T47D (cell line): ENCODE data around the gene CD86.
"Not testable (repeated sequence)": the region's sequence is repeated elsewhere in the genome, so short reads cannot be mapped to it uniquely, and the experiment has no call there.

ENCODE experiments used
- DNase-seq, 2 experiments: peaks; one replicate each; pipeline versions ENCODE4 v3.0.0 to v3.0.0-alpha.2; 2011 to 2012; ENCODE audit warnings: low read depth in 1 of 2, low spot score in 1 of 2
- JUND ChIP-seq: IDR thresholded peaks from 2 replicates; pipeline ENCODE4 v1.6.1; 2012; ENCODE audit warnings: low read depth
- in situ Hi-C: cut with HindIII; loops from 2 replicates; pipeline ENCODE4 v1.10.0; 2016; ENCODE audit warnings: low sequenced_read_pairs, low pct_unique_long_range_greater_than_20kb

CD86 gene

DNA sequence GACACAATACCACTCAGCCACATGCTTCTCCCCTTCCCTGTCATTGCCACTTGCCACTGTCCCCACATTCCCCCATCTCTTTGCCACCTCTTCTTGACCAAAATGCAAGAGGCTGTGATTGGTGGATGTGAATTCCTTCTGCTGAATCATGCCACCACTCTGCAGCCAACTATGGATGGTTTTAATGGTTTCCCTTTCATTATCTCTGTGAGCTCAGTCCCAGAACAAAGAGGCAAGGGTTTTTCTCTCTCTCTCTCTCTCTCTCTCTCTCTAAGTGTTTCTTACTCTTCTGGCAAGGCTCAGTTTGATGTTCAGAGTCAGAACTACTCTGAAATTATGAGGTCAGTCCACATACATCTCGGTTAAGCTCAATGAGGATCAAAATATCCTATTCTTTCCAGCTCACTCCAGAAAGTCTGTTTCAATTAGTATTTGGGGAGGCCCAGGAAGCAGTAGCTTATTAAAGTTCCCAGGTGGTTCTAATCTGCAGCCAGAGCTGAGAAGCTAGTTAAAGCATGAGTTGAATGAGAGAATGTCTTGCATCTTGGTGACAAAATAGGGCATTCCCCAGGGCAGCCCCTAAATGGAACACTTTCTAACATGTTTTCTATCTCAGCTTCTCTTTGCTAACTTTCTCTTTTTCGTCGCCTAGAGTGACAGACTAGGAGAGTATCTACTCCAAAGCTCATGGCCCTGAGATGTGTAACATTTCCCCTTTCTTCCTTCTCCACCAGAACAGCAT is 24.6 kb upstream of the CD86 start:
- in situ Hi-C loops, result no loop called here
- DNase-seq, result no peak
- no peak for TF ChIP-seq JUND

DNA sequence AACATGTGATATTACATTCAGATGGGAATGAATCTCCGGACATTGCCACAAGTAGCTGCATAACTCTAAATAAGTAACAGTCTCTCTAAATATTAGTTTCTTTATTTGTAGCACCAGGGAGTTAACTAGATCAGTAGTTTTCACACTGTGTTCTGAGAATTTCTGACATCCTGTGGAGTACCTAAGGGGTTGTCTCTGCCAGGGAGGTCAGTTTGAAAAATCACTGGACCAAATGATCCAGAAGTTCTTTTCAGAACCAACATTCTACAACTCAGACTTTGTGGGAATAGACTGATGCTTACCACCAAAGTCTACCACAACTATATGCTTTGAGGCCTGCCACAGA is 24.1 kb upstream of the CD86 start:
- in situ Hi-C loops, result no loop called here
- no peak for DNase-seq
- TF ChIP-seq JUND, result no peak

DNA sequence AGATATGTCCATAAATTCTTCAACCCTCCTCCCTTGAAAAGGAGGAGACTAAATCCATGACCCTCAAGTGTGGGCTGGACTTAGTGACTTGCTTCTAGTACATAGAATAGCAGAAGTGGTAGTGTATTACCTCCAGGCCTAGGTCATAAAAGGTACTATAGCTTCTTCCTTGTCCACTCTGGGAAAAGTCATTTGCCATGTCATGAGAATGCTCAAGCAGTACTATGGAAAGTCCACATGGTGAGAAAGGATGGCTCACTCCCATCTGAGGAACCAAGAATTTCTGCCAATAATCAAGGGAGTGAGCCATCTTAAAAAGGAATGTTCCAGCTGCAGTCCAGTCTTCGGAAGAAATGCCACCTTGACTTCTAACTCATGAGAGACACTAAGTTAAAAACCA is 22.6 kb upstream of the CD86 start:
- no peak for TF ChIP-seq JUND
- in situ Hi-C loops, result no loop called here
- no peak for DNase-seq

DNA sequence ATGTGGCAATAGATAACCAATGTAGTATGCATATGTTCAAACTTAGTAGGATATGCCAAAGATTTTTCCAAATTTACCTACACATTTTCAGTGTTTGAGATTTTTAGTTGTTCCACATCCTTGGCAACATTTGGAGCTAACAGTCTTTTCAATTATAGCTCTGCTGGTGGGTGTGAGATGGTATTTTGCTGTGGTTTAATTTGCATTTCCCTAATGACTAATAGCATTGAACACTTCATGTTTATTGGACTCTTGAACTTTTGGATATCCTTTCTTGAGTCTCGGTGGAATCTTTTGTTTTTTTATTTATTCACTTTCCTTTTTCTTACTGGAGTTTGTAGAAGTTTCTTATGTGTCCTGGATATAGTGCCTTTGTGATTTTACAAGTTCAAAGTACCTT is 22.1 kb upstream of the CD86 start:
- DNase-seq, result no peak
- TF ChIP-seq JUND, result no peak
- in situ Hi-C loops, result no loop called here

DNA sequence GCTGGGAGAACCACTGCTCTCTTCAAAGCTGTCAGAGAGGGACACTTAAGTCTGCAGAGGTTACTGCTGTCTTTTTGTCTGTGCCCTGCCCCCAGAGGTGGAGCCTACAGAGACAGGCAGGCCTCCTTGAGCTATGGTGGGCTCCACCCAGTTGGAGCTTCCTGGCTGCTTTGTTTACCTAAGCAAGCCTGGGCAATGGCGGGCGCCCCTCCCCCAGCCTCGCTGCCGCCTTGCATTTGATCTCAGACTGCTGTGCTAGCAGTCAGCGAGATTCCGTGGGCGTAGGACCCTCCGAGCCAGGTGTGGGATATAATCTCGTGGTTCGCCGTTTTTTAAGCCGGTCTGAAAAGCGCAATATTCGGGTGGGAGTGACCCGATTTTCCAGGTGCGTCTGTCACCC is 7.9 kb upstream of the CD86 start:
- in situ Hi-C loops, DNase-seq: not testable (repeated sequence)

DNA sequence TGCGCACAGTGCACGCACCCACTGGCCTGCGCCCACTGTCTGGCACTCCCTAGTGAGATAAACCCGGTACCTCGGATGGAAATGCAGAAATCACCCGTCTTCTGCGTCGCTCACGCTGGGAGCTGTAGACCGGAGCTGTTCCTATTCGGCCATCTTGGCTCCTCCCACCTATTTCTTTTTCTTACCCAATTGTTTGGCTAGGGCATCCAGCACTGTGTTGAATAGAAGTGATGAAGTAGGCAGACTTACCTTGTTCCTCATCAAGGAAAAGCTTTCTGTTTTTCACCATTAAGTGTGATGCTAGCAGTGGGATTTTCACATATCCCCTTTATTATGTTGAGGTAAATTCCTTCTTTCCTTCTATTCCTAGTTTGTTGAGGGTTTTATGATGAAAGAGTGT is 7.4 kb upstream of the CD86 start:
- DNase-seq, in situ Hi-C loops: not testable (repeated sequence)

DNA sequence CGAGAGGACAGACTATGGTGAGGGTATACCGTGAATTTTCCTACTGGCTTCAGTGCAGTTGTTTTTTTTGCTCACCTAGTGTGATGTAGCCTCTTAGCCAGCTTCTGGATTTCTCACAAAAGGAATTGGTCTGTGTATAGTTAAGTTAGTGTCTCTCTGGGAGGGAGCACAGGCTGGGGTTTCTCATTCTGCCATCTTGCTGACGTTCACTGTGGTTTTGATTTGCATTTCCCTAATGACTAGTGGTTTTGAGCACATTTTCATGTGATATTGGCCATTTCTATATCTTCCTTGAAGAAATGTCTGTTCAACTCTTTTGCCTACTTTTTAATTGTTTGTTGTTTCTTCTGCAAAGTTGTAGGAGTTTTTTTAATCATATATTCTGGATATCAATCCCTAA is 2.2 kb upstream of the CD86 start:
- in situ Hi-C loops, result no loop called here
- DNase-seq, result no peak
- TF ChIP-seq JUND, result no peak

DNA sequence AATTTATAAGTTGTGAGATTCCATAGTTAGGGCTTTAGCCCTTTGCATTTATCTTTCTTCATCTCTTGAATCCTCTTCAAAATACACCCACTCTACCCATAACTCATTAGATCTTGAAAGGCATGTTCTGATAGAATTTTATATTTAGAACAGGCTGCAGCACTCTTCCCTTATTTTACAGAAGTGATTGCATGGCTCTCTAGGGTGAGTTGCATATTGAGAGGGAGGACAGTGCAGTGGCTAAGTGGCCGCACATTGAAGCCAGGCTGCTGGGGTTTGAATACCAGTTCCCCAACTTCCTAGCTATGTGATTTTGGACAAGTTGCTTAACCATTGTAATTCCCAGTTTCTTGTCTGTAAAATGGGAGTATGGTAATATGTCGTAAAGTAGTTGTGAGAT is 2.5 kb downstream of the CD86 start:
- no peak for DNase-seq
- TF ChIP-seq JUND, result no peak
- in situ Hi-C loops, result no loop called here

DNA sequence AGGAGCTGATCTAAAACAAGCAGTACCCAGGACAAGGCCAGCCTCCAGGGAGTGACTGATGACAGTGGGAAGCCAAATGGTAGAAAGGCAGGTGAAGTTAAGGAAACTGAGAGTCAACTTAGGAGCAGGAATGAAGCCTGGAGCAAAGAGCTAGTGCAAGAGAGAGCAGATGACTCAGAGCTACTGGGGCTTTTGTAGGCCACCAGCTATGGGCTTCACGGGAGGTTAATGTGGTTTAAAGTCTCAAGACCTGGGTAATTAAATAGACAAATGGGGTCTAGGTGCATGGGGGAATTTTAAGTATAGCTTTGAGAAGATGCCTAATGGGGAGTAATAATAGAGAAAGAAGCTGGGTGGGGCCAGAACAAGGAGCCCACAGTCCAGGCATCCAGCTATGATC is 3.1 kb downstream of the CD86 start:
- TF ChIP-seq JUND, result no peak
- in situ Hi-C loops, result no loop called here
- no peak for DNase-seq

DNA sequence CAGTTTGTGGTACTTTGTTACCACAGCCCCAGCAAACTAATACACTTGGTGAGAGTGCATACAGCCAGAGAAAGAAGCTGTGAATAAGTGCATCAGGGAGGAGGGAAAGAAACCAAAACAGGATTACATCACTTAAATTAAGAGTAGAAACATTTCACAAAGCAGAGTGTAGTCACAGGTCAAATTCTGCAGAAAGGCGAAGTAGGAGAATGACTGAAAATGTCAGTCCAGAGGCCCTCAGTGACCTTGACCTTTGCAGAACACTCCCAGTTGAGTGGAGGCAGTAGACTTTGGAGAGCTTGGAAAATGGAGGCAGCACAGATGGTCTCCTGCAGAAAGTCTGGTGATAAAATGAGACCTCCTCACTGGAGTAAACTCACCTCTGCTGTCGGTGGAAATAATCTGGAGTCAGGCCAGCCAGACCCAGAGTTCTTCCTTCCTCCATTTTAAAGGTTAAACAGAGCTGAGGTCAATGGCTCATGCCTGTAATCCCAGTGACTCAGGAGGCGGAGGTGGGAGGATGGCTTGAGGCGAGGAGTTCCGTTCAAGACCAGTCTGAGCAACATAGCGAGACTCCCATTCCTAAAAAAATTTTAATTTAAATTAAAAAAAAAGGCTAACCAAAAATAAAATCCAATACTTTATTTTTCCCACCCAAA is 5.0 kb downstream of the CD86 start:
- DNase-seq, result no peak
- in situ Hi-C loops, result no loop called here
- no peak for TF ChIP-seq JUND

DNA sequence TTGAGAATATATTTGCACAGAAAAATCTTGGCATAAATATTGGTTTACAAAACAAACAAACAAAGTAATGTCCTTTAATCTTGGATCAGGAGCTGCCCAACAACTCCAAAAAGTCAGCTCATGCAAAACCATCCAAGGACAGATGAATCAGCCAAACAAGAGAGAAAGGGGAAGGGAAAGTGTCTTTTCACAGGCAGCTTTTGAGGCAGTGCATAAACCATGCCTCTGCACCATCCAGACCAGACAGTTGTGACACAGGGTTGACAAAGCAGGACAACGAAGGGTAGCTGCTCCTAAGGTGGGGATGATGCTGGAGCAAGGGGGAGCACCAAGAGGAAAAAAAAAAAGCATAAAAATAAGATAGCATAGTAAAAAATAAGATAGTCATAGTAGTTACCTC is 8.7 kb downstream of the CD86 start:
- in situ Hi-C loops, result no loop called here
- no peak for DNase-seq
- TF ChIP-seq JUND, result no peak

DNA sequence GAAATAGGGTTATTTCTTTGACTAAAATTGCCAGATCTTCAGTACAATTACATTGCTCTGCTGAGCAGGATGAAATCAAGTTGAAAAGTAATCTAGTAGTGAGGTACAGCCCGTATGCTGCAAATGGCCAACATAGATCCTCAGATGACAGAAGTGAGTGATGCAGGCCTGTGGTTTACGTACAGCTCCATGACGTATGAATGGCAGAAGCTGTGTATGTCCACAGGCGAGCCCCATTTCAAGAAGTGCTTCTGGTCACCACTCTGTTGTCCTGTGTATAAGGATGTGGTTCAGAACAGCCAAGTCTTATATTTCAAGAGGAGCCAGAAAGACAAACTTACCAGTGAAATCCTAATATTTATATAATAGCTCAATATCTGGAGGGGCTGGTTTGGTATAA is 9.2 kb downstream of the CD86 start:
- in situ Hi-C loops, result no loop called here
- TF ChIP-seq JUND, result no peak
- no peak for DNase-seq

DNA sequence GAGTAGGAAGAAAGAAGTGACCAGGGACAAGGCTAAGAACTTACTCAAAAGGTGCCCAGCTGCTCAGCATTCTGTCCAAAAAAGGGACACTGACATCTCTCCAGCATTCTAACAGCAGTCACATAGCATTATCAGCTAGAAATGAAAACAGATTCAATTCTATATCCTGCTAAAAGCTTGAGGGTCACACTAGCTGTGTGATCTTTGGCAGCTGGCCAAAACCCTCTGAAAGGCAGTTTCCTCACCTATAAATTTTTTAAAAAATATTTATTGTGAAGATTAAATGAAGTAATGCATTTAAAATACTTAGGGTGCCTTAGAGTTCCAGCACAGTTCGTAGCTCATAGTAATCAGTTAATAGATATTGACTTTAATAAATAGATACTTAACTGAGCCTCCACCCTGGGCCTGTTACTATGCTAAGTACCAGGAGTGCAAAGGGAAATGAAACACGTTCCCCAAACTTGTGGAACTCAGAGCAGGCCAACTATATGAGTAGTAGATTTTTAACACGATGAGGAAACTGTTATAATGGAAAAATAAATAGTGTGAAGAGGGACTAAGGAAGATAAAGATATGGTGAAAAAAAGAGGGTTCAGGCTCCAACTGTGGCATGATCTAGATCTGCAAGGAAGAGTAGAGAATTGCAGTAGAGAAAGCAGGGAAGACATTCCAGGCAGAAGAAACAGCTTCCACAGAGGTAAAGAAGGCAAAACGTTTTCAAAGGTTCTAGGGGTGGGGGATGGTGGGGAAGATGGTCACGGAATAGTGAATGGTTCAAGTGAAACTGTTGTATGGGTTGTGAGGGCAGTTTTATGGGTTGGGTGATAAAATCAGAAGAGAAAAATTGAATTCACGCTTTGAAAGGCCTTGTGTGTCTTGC is 11.4 kb downstream of the CD86 start:
- in situ Hi-C loops, result no loop called here
- TF ChIP-seq JUND, result no peak
- no peak for DNase-seq
